ENCODE results near the gene ADGRG7. TPM values are rescaled to one million over a fixed set of nuclear protein-coding genes. Genes with fewer than 3 reads are reported as not detected.

Gene ADGRG7
- total and polyA plus RNA-seq, 10 donors, result not detected

- no peak overlapping the region for H3K27ac ChIP-seq
- intact Hi-C loops (cut with DNase I; ENCODE audit: low total_unique reads), result no loop called here
- TF ChIP-seq CTCF (IDR thresholded peaks at IDR 0.05 in 8 of 11, conservative IDR thresholded peaks at IDR 0.05 in 3 of 11), result no peak
- no peak for TF ChIP-seq POLR2AphosphoS5 (IDR thresholded peaks at IDR 0.05)
- TF ChIP-seq POLR2A (IDR thresholded peaks at IDR 0.05), result no peak
- peaks cover 0 to 7% (median 0%) of the 10 kb centered on the region in 7 donors for H3K27me3 ChIP-seq (replicated peaks in 1 of 7)
- no peak overlapping the region for H3K4me3 ChIP-seq
- no peak for DNase-seq
- H3K9me3 ChIP-seq, result no peaks in the 10 kb centered on the region
- no peaks in the 10 kb centered on the region for H3K36me3 ChIP-seq
- 58 to 78% (median 67%) methylated on average over 3 of the region's 3 CpGs for WGBS, 5 donors
- no peaks in the 10 kb centered on the region for H3K4me1 ChIP-seq
Measured at GRCh38 chr3:100611221-100611620, 1.8 kb downstream of the ADGRG7 start.

GRCh38 chr3:100613721-100614390 is 4.5 kb downstream of the ADGRG7 start:
- no peak overlapping the region for H3K27ac ChIP-seq
- no peaks in the 10 kb centered on the region for H3K9me3 ChIP-seq
- WGBS, 5 donors, result 75 to 85% (median 81%) methylated on average over 4 of the region's 4 CpGs
- H3K4me1 ChIP-seq, result no peaks in the 10 kb centered on the region
- peaks cover 0 to 7% (median 0%) of the 10 kb centered on the region in 7 donors for H3K27me3 ChIP-seq (replicated peaks in 1 of 7)
- H3K36me3 ChIP-seq, result no peaks in the 10 kb centered on the region
- no peak for DNase-seq
- no peak for TF ChIP-seq POLR2AphosphoS5 (IDR thresholded peaks at IDR 0.05)
- no peak overlapping the region for H3K4me3 ChIP-seq
- intact Hi-C loops (cut with DNase I; ENCODE audit: low total_unique reads), result no loop called here

- no peaks in the 10 kb centered on the region for H3K36me3 ChIP-seq
- peaks cover 0 to 7% (median 0%) of the 10 kb centered on the region in 7 donors for H3K27me3 ChIP-seq (replicated peaks in 1 of 7)
- H3K4me1 ChIP-seq, result no peaks in the 10 kb centered on the region
- H3K4me3 ChIP-seq, result no peak overlapping the region
- no peak for DNase-seq
- H3K27ac ChIP-seq, result no peak overlapping the region
- TF ChIP-seq CTCF (IDR thresholded peaks at IDR 0.05 in 8 of 11, conservative IDR thresholded peaks at IDR 0.05 in 3 of 11) (no peak), POLR2A (IDR thresholded peaks at IDR 0.05) (no peak), POLR2AphosphoS5 (IDR thresholded peaks at IDR 0.05) (no peak)
- intact Hi-C loops (cut with DNase I; ENCODE audit: low total_unique reads), result no loop called here
- H3K9me3 ChIP-seq, result no peaks in the 10 kb centered on the region
Measured at GRCh38 chr3:100614941-100615340, 5.5 kb downstream of the ADGRG7 start.

- Histone ChIP-seq H3K27me3 (replicated peaks in 1 of 7) (peaks cover 0 to 2% (median 0%) of the 10 kb centered on the region in 7 donors), H3K27ac (no peak overlapping the region), H3K9me3 (no peaks in the 10 kb centered on the region), H3K36me3 (no peaks in the 10 kb centered on the region), H3K4me1 (no peaks in the 10 kb centered on the region), H3K4me3 (no peak overlapping the region)
- DNase-seq, result no peak
- TF ChIP-seq CTCF (IDR thresholded peaks at IDR 0.05 in 8 of 11, conservative IDR thresholded peaks at IDR 0.05 in 3 of 11), result no peak
- TF ChIP-seq POLR2AphosphoS5 (IDR thresholded peaks at IDR 0.05), result no peak
- TF ChIP-seq POLR2A (IDR thresholded peaks at IDR 0.05), result no peak
- intact Hi-C loops (cut with DNase I; ENCODE audit: low total_unique reads), result no loop called here
Measured at GRCh38 chr3:100615684-100616083, 6.3 kb downstream of the ADGRG7 start.

GRCh38 chr3:100621251-100621650 is 11.8 kb downstream of the ADGRG7 start:
- DNase-seq, result no peak
- Histone ChIP-seq H3K4me3 (no peak overlapping the region), H3K27ac (no peak overlapping the region), H3K36me3 (no peaks in the 10 kb centered on the region), H3K27me3 (replicated peaks in 1 of 7) (no peaks in the 10 kb centered on the region), H3K9me3 (peaks cover 0 to 15% (median 3%) of the 10 kb centered on the region in 8 donors), H3K4me1 (no peaks in the 10 kb centered on the region)
- TF ChIP-seq POLR2AphosphoS5 (IDR thresholded peaks at IDR 0.05) (no peak), CTCF (IDR thresholded peaks at IDR 0.05 in 8 of 11, conservative IDR thresholded peaks at IDR 0.05 in 3 of 11) (no peak), POLR2A (IDR thresholded peaks at IDR 0.05) (no peak)
- intact Hi-C loops (cut with DNase I; ENCODE audit: low total_unique reads), result no loop called here

Measured in spleen (tissue), 11 donors.